ENCODE data around the gene NPRL2. TPM values are rescaled to one million over a fixed set of nuclear protein-coding genes. Genes with fewer than 3 reads are reported as not detected.

Gene NPRL2
- total and polyA plus RNA-seq, 2 of the 8 experiments (the other 6 are each of a cell fraction or from before 2014, with no cell fraction given), result 28.4 to 51.4 TPM

- no peak overlapping the region for H4K91ac ChIP-seq (replicated peaks; ENCODE audit: insufficient read length, low read length)
- no peaks in the 10 kb centered on the region for H3K9me3 ChIP-seq (ENCODE audit: insufficient read depth in 2 of 2, low read depth in 1 of 2, low read length in 1 of 2)
- ChIA-PET CTCF (ENCODE audit: partially characterized antibody) (interaction anchor here (0.7 to 7.5 kb wide), 13 partner anchors 11 to 130 kb away, joined by 3 to 75 read pairs (median 11); partner anchors contain the start of genes HYAL1, IFRD2 and LSMEM2), POLR2A (ENCODE audit: partially characterized antibody) (interaction anchor here (1.5 to 12.6 kb wide), 4 partner anchors 8 to 32 kb away, joined by 5 to 149 read pairs (median 34); partner anchors contain the start of genes HYAL1, HYAL3, IFRD2 and NAA80)
- H4K8ac ChIP-seq (ENCODE audit: extremely low read depth, insufficient read depth, low read length), result no peak overlapping the region
- H3K4me2 ChIP-seq (ENCODE audit: insufficient read depth in 1 of 2, low read depth in 2 of 2, low read length in 2 of 2), result no peak overlapping the region
- H3K27me3 ChIP-seq (replicated peaks in 1 of 4; ENCODE audit: control insufficient read depth in 3 of 4, extremely low read depth in 1 of 4, insufficient read depth in 3 of 4, low read length in 3 of 4), result no peaks in the 10 kb centered on the region
- H3K36me3 ChIP-seq (ENCODE audit: control insufficient read depth in 2 of 4, insufficient read depth in 4 of 4, low read length in 3 of 4), result peaks cover 4 to 12% (median 7%) of the 10 kb centered on the region in 4 experiments; a peak in 5 of 8 replicates
- H3K4ac ChIP-seq (replicated peaks; ENCODE audit: insufficient read length, low read depth, low read length), result no peak overlapping the region
- 94% methylated on average over 2 of the region's 2 CpGs; no CpG with 5 or more reads in 1 of the 2 experiments for WGBS, 2 experiments (ENCODE audit: extremely low coverage in 1 of 2, insufficient coverage in 1 of 2, insufficient read length in 1 of 2, insufficient replicate concordance in 2 of 2, low coverage in 1 of 2, low lambda C conversion rate in 2 of 2, missing lambda C conversion rate in 1 of 2)
- no peak overlapping the region for H3K9ac ChIP-seq (replicated peaks in 1 of 4; ENCODE audit: extremely low read depth in 1 of 4, low read depth in 3 of 4, low read length in 3 of 4)
- H3K79me1 ChIP-seq (ENCODE audit: low read depth, low read length), result peaks cover 12% of the 10 kb centered on the region
- H3K27ac ChIP-seq (ENCODE audit: low read depth, low read length), result no peak overlapping the region
- H4K5ac ChIP-seq (ENCODE audit: insufficient read length, low read depth, low read length), result no peak overlapping the region
- no peak overlapping the region for H3K23ac ChIP-seq (ENCODE audit: insufficient read length)
- no peak overlapping the region for H3K14ac ChIP-seq (ENCODE audit: insufficient read length)
- H3K18ac ChIP-seq (ENCODE audit: extremely low read depth, low read length), result no peak overlapping the region
- peaks cover 0 to 18% of the 10 kb centered on the region in 2 experiments; a peak in 2 of 4 replicates for H3K79me2 ChIP-seq (ENCODE audit: control insufficient read depth in 1 of 2, insufficient read depth in 2 of 2, low read length in 2 of 2)
- H3K4me1 ChIP-seq (replicated peaks in 1 of 4; ENCODE audit: control insufficient read depth in 3 of 4, insufficient read depth in 4 of 4, low read length in 3 of 4), result peaks cover 0 to 33% (median 18%) of the 10 kb centered on the region in 4 experiments; a peak in 6 of 7 replicates
- no peak overlapping the region for H2BK12ac ChIP-seq (ENCODE audit: low read depth, low read length)
- H2BK5ac ChIP-seq (ENCODE audit: low read depth, low read length), result no peak overlapping the region
- no peak overlapping the region for H2AK5ac ChIP-seq (ENCODE audit: low read depth, low read length)
- no peak overlapping the region for H2AFZ ChIP-seq (ENCODE audit: low read length)
- DNase-seq (ENCODE audit: low read depth in 1 of 2, low spot score in 2 of 2), result no peak
- H2BK120ac ChIP-seq (replicated peaks; ENCODE audit: low read depth, low read length), result no peak overlapping the region
- no peak overlapping the region for H3K4me3 ChIP-seq (ENCODE audit: extremely low read depth in 1 of 4, insufficient read depth in 2 of 4, low read depth in 3 of 4, low read length in 4 of 4)
- H2BK15ac ChIP-seq (ENCODE audit: low read length), result no peak overlapping the region
- no peak overlapping the region for H2BK20ac ChIP-seq (ENCODE audit: low read length)
- no peak for FAIRE-seq
- TF ChIP-seq JUN (IDR thresholded peaks at IDR 0.05; ENCODE audit: low read depth, low read length) (no peak), RNF2 (IDR thresholded peaks at IDR 0.05; ENCODE audit: borderline replicate concordance, low read depth, low read length, missing control alignments, poor library complexity, severe bottlenecking) (no peak), NRF1 (IDR thresholded peaks at IDR 0.05; ENCODE audit: low read depth, low read length) (no peak), TCF12 (IDR thresholded peaks at IDR 0.05; ENCODE audit: low read depth, low read length) (no peak), GTF2F1 (IDR thresholded peaks at IDR 0.05; ENCODE audit: borderline replicate concordance, low read depth, low read length) (no peak), RAD21 (IDR thresholded peaks at IDR 0.05 in 1 of 2, conservative IDR thresholded peaks at IDR 0.05 in 1 of 2; ENCODE audit: low read depth in 2 of 2, low read length in 2 of 2) (no peak), POLR2A (IDR thresholded peaks at IDR 0.05; ENCODE audit: control extremely low read depth in 1 of 2, low read depth in 2 of 2, low read length in 2 of 2) (no peak), SP2 (IDR thresholded peaks at IDR 0.05; ENCODE audit: low read length) (no peak)
- peaks cover 1 to 8% of the 10 kb centered on the region in 2 experiments for H4K20me1 ChIP-seq (replicated peaks in 1 of 2; ENCODE audit: control insufficient read depth in 1 of 2, insufficient read depth in 2 of 2, low read length in 2 of 2)
- H3K56ac ChIP-seq (replicated peaks; ENCODE audit: insufficient read length, low read depth, low read length), result no peak overlapping the region
- H3K23me2 ChIP-seq (ENCODE audit: low read depth, low read length), result peaks cover 28% of the 10 kb centered on the region
These were observed 25.5 kb downstream of the NPRL2 start for GRCh38 chr3:50325113-50325480.

Measured in H1 (cell line).